HG03066 (cell line): ENCODE measurements around the gene LYL1.

Source experiments
- ATAC-seq: cut with Tn5 transposase; IDR thresholded peaks from one replicate; pipeline ENCODE4 v1.9.1; 2021; ENCODE audit warnings: low read depth; ENCODE audit not compliant: unreplicated experiment

Gene LYL1

GRCh38 chr19:13130886-13131490 is 28.3 kb upstream of the LYL1 start:
- no peak for ATAC-seq

- ATAC-seq, result no peak
These were observed 26.7 kb upstream of the LYL1 start for GRCh38 chr19:13129384-13129783.

GRCh38 chr19:13128583-13128982 is 25.9 kb upstream of the LYL1 start:
- no peak for ATAC-seq

- no peak for ATAC-seq
These were observed 25.3 kb upstream of the LYL1 start for GRCh38 chr19:13127811-13128575.

- ATAC-seq, result no peak
These were observed 24.4 kb upstream of the LYL1 start for GRCh38 chr19:13127051-13127450.

- ATAC-seq, result no peak
These were observed 20.6 kb upstream of the LYL1 start for GRCh38 chr19:13122980-13123957.

GRCh38 chr19:13122275-13122878 is 19.7 kb upstream of the LYL1 start:
- no peak for ATAC-seq

GRCh38 chr19:13121551-13122274 is 19.1 kb upstream of the LYL1 start:
- ATAC-seq, result no peak

- ATAC-seq, result no peak
These were observed 18.2 kb upstream of the LYL1 start for GRCh38 chr19:13120817-13121216.

GRCh38 chr19:13120031-13120430 is 17.4 kb upstream of the LYL1 start:
- no peak for ATAC-seq

- no peak for ATAC-seq
These were observed 17.0 kb upstream of the LYL1 start for GRCh38 chr19:13119627-13120026.

- ATAC-seq, result no peak
These were observed 16.0 kb upstream of the LYL1 start for GRCh38 chr19:13118424-13119193.

GRCh38 chr19:13117772-13118423 is 15.2 kb upstream of the LYL1 start, which contains the start of gene NACC1:
NACC1 (plus strand) TSS chr19:13118264; CDS start chr19:13135208, 16,944 bp downstream.
- peak; percentile 48 for ATAC-seq

GRCh38 chr19:13117176-13117771 is 14.6 kb upstream of the LYL1 start:
- peak; percentile 6 for ATAC-seq

GRCh38 chr19:13116282-13117175 is 13.9 kb upstream of the LYL1 start, which contains the start of gene TRMT1:
TRMT1 (minus strand) TSS chr19:13116740; CDS start chr19:13116399, 341 bp downstream.
- peak; percentile 55 for ATAC-seq

- ATAC-seq, result no peak
These were observed 13.3 kb upstream of the LYL1 start for GRCh38 chr19:13115936-13116281.

GRCh38 chr19:13112555-13112954 is 9.9 kb upstream of the LYL1 start:
- no peak for ATAC-seq
